GM12878 (cell line): ENCODE data around the gene DTD1. TPM values are rescaled to one million over a fixed set of nuclear protein-coding genes. Genes with fewer than 3 reads are reported as not detected.

Experiments used
- ASH2L ChIP-seq: fragments of 300-600, 200-600 bp; sonication (generic); IDR thresholded peaks from 2 replicates; pipeline ENCODE4 v1.6.1; 2017; ENCODE audit warnings: low read depth, mild to moderate bottlenecking, borderline replicate concordance
- ATF3 ChIP-seq: IDR thresholded peaks from 2 replicates; pipeline ENCODE4 v1.6.1; 2011; ENCODE audit warnings: low read depth, mild to moderate bottlenecking, low read length, moderate library complexity, borderline replicate concordance; ENCODE audit errors: extremely low read depth
- BCL11A ChIP-seq: IDR thresholded peaks from 2 replicates; pipeline ENCODE4 v1.6.1; 2011; ENCODE audit warnings: low read depth, low read length
- BMI1 ChIP-seq: fragments of 450-650 bp; IDR thresholded peaks from 2 replicates; pipeline ENCODE4 v1.6.1; 2016; ENCODE audit warnings: mild to moderate bottlenecking, moderate library complexity, borderline replicate concordance
- CEBPZ ChIP-seq: fragments of 150-350 bp; IDR thresholded peaks from 2 replicates; pipeline ENCODE4 v1.6.1; 2016; ENCODE audit warnings: low read depth, low read length
- CHD1 ChIP-seq: IDR thresholded peaks from 2 replicates; pipeline ENCODE4 v1.6.1; 2012; ENCODE audit warnings: low read depth, low read length, improper control_type of control experiment
- CHD2 ChIP-seq: IDR thresholded peaks from 2 replicates; pipeline ENCODE4 v1.6.1; 2011; ENCODE audit warnings: low read depth, low read length, improper control_type of control experiment, borderline replicate concordance
- E2F4 ChIP-seq: IDR thresholded peaks from 2 replicates; pipeline ENCODE4 v1.6.1; 2012; ENCODE audit warnings: low read depth, low read length, improper control_type of control experiment
- EP300 ChIP-seq, 2 experiments: fragments of 150-350 bp in 1 of 2; IDR thresholded peaks; 2 replicates each; pipeline ENCODE4 v1.6.1; 2011 to 2012; ENCODE audit warnings: low read depth in 2 of 2, low read length in 2 of 2, borderline replicate concordance in 1 of 2, improper control_type of control experiment in 1 of 2, inconsistent platforms in 1 of 2; ENCODE audit not compliant: control insufficient read depth in 1 of 2
- GATAD2B ChIP-seq: fragments of 450-650 bp; conservative IDR thresholded peaks from 2 replicates; pipeline ENCODE4 v1.6.1; 2017; ENCODE audit warnings: low read depth, mild to moderate bottlenecking, moderate library complexity
- IKZF2 ChIP-seq, 2 experiments: fragments of 450-650 bp; IDR thresholded peaks; 2 replicates each; pipeline ENCODE4 v1.6.1; 2017; ENCODE audit warnings: mild to moderate bottlenecking in 2 of 2, moderate library complexity in 2 of 2
- MEF2A ChIP-seq: IDR thresholded peaks from 2 replicates; pipeline ENCODE4 v1.6.1; 2011; ENCODE audit warnings: low read depth, mild to moderate bottlenecking, low read length, moderate library complexity; ENCODE audit not compliant: insufficient read depth
- NRF1 ChIP-seq: conservative IDR thresholded peaks from 2 replicates; pipeline ENCODE4 v1.6.1; 2011; ENCODE audit warnings: mild to moderate bottlenecking, low read depth, low read length, improper control_type of control experiment
- PKNOX1 ChIP-seq: fragments of 450-650 bp; IDR thresholded peaks from 2 replicates; pipeline ENCODE4 v1.6.1; 2016; ENCODE audit warnings: mild to moderate bottlenecking
- RUNX3 ChIP-seq: IDR thresholded peaks from 2 replicates; pipeline ENCODE4 v1.6.1; 2012; ENCODE audit warnings: low read length, inconsistent platforms
- SKIL ChIP-seq: fragments of 450-650 bp; IDR thresholded peaks from 2 replicates; pipeline ENCODE4 v1.6.1; 2017; ENCODE audit warnings: mild to moderate bottlenecking, low read depth, inconsistent platforms; ENCODE audit not compliant: poor library complexity, severe bottlenecking
- SP1 ChIP-seq: IDR thresholded peaks from one replicate; pipeline ENCODE4 v1.6.1; 2011; ENCODE audit warnings: low read depth, low read length
- TCF3 ChIP-seq: IDR thresholded peaks from 2 replicates; pipeline ENCODE4 v1.6.1; 2012; ENCODE audit warnings: low read depth, mild to moderate bottlenecking, low read length, borderline replicate concordance; ENCODE audit not compliant: insufficient read depth
- USF2 ChIP-seq: IDR thresholded peaks from 2 replicates; pipeline ENCODE4 v1.6.1; 2011; ENCODE audit warnings: low read depth, low read length, improper control_type of control experiment, borderline replicate concordance
- ZSCAN29 ChIP-seq: fragments of 450-650 bp; IDR thresholded peaks from 2 replicates; pipeline ENCODE4 v1.6.1; 2017; ENCODE audit warnings: mild to moderate bottlenecking, moderate library complexity
- polyA plus RNA-seq, 11 experiments: library from polyadenylated mRNA; depleted of rRNA in 4 of 11; unstranded in 6 of 11; stranded (reverse) in 5 of 11; fragments of >200 nt; fragmentation: Nextera tagmentation in 4 of 11; fragmentation: Illumina TruSeq in 1 of 11; extraction: Ambion mirVana in 4 of 11; extraction: Trizol in 1 of 11; gene quantifications; 1 replicate in 1 of 11; 2 replicates in 10 of 11; pipeline versions ENCODE4 v1.2.1 to v1.2.3, GENCODE V29; 2011 to 2016; ENCODE audit warnings: inconsistent platforms in 2 of 11, missing spikeins in 2 of 11, low read depth in 1 of 11
- total RNA-seq, 4 experiments: library from RNA; depleted of rRNA in 3 of 4; stranded (reverse); fragments of >200 nt in 3 of 4; fragmentation: Illumina TruSeq in 1 of 4; extraction: Trizol in 1 of 4; gene quantifications; 2 replicates each; pipeline versions ENCODE4 v1.2.1 to v1.2.3, GENCODE V29; 2013 to 2021

The DTD1 gene
- total and polyA plus RNA-seq, 10 of the 15 experiments (the other 5 are each of a cell fraction or from before 2014, with no cell fraction given): 24.3 to 99.8 (median 63.3) TPM

- peak in 1 of 2 experiments; percentile 69; a peak in 2 of 4 replicates for TF ChIP-seq EP300 (IDR thresholded peaks at IDR 0.05; ENCODE audit: borderline replicate concordance in 1 of 2, control insufficient read depth in 1 of 2, low read depth in 2 of 2, low read length in 2 of 2)
- TF ChIP-seq PKNOX1: no peak
- no peak for TF ChIP-seq BMI1
- peak; percentile 17 for TF ChIP-seq SP1
- TF ChIP-seq CHD1: no peak
- TF ChIP-seq ZSCAN29: no peak
- TF ChIP-seq GATAD2B: 0 out of 2 replicates have a peak, but pooled peaks have one; percentile 32
- TF ChIP-seq RUNX3: peak; percentile 54
- TF ChIP-seq MEF2A: peak; percentile 60; the same call in 1 of the 2 replicates
- TF ChIP-seq NRF1: no peak
- TF ChIP-seq ATF3: no peak
- no peak for TF ChIP-seq USF2
- TF ChIP-seq E2F4: no peak
- no peak for TF ChIP-seq CHD2
- no peak for TF ChIP-seq BCL11A
- peak; percentile 33; the same call in 1 of the 2 replicates for TF ChIP-seq TCF3
- no peak for TF ChIP-seq ASH2L
- peak; percentile 73 for TF ChIP-seq SKIL
- peak; percentile 88 to 90 for TF ChIP-seq IKZF2 (IDR thresholded peaks at IDR 0.05)
- TF ChIP-seq CEBPZ: no peak
Observed at GRCh38 chr20:18728165-18728869, 140.5 kb downstream of the DTD1 start (continued).
